Measurements from ENCODE around the gene NUMB.
A peak's percentile ranks its signal among the peaks of the same experiment; 100 is the strongest.

The NUMB gene

GRCh38 chr14:73258845-73259611 is 199.3 kb downstream of the NUMB start:
- no peak for DNase-seq

- no peak for DNase-seq
Observed at GRCh38 chr14:73258076-73258475, 200.3 kb downstream of the NUMB start.

- DNase-seq = no peak
Observed at GRCh38 chr14:73255693-73256225, 202.6 kb downstream of the NUMB start.

- DNase-seq = no peak
Observed at GRCh38 chr14:73255005-73255400, 203.3 kb downstream of the NUMB start.

- no peak for DNase-seq
Observed at GRCh38 chr14:73254247-73255004, 203.9 kb downstream of the NUMB start.

GRCh38 chr14:73253721-73254120 is 204.6 kb downstream of the NUMB start:
- DNase-seq = no peak

- DNase-seq = no peak
Observed at GRCh38 chr14:73253323-73253610, 205.1 kb downstream of the NUMB start.

GRCh38 chr14:73252491-73253322 is 205.6 kb downstream of the NUMB start:
- DNase-seq = no peak

GRCh38 chr14:73251516-73252215 is 206.7 kb downstream of the NUMB start:
- DNase-seq = no peak

- no peak for DNase-seq
Observed at GRCh38 chr14:73250781-73251500, 207.4 kb downstream of the NUMB start.

GRCh38 chr14:73250317-73250713 is 208.0 kb downstream of the NUMB start:
- DNase-seq = no peak

GRCh38 chr14:73249564-73250316 is 208.6 kb downstream of the NUMB start:
- no peak for DNase-seq

GRCh38 chr14:73249108-73249507 is 209.2 kb downstream of the NUMB start:
- DNase-seq = no peak

- no peak for DNase-seq
Observed at GRCh38 chr14:73248108-73248868, 210.1 kb downstream of the NUMB start.

- DNase-seq = no peak
Observed at GRCh38 chr14:73246387-73247150, 211.8 kb downstream of the NUMB start.

- peak; percentile 45 for DNase-seq
Observed at GRCh38 chr14:73245480-73246325, 212.6 kb downstream of the NUMB start.

GRCh38 chr14:73244541-73245290 is 213.6 kb downstream of the NUMB start:
- no peak for DNase-seq

- DNase-seq = no peak
Observed at GRCh38 chr14:73243748-73244147, 214.6 kb downstream of the NUMB start.
